GM23338 (cell line): ENCODE results near the gene SCNN1A. TPM values are rescaled to one million over a fixed set of nuclear protein-coding genes. Genes with fewer than 3 reads are reported as not detected.

Experiments
- ATAC-seq: fragments of 200-7000 bp; cut with Tn5 transposase; 3 replicates; pipeline ENCODE4 v1.9.1; 2020
- DNase-seq: peaks from one replicate; pipeline ENCODE4 v3.0.0-alpha.2; 2015; ENCODE audit warnings: low spot score
- H2AFZ ChIP-seq: fragments of 200-600 bp; sonication (generic); 2 replicates; pipeline ENCODE4 v1.8.0; 2016; ENCODE audit warnings: antibody characterized with exemption, mild to moderate bottlenecking, moderate library complexity
- H3F3A ChIP-seq: fragments of 200-600 bp; sonication (generic); replicated peaks from 2 replicates; pipeline ENCODE4 v1.8.0; 2017; ENCODE audit warnings: antibody characterized with exemption, mixed run types, low read depth
- H3K27ac ChIP-seq: fragments of 200-600 bp; sonication (generic); 2 replicates; pipeline ENCODE4 v1.6.1; 2016; ENCODE audit warnings: low read depth
- H3K27me3 ChIP-seq: fragments of 200-600 bp; sonication (generic); 2 replicates; pipeline ENCODE4 v1.8.0; 2016; ENCODE audit warnings: mild to moderate bottlenecking, mixed run types, moderate library complexity; ENCODE audit not compliant: insufficient read depth
- H3K36me3 ChIP-seq: fragments of 200-600 bp; sonication (generic); 2 replicates; pipeline ENCODE4 v1.8.0; 2016; ENCODE audit warnings: mild to moderate bottlenecking; ENCODE audit not compliant: insufficient read depth
- H3K4me1 ChIP-seq: fragments of 200-600 bp; sonication (generic); 2 replicates; pipeline ENCODE4 v1.8.0; 2016; ENCODE audit warnings: mild to moderate bottlenecking, moderate library complexity; ENCODE audit not compliant: insufficient read depth
- H3K4me2 ChIP-seq: fragments of 200-600 bp; sonication (generic); 2 replicates; pipeline ENCODE4 v1.7.1; 2017; ENCODE audit warnings: mixed run types
- H3K4me3 ChIP-seq: fragments of 200-600 bp; sonication (generic); 2 replicates; pipeline ENCODE4 v1.6.1; 2016; ENCODE audit warnings: mixed run types
- H3K79me2 ChIP-seq: fragments of 200-600 bp; sonication (generic); replicated peaks from 2 replicates; pipeline ENCODE4 v1.8.0; 2017; ENCODE audit warnings: mild to moderate bottlenecking; ENCODE audit not compliant: insufficient read depth
- H3K9me2 ChIP-seq: fragments of 200-600 bp; sonication (generic); 2 replicates; pipeline ENCODE4 v1.8.0; 2017; ENCODE audit not compliant: insufficient read depth
- H4K20me1 ChIP-seq: fragments of 200-600 bp; sonication (generic); replicated peaks from 2 replicates; pipeline ENCODE4 v1.8.0; 2017; ENCODE audit warnings: mild to moderate bottlenecking; ENCODE audit not compliant: insufficient read depth
- H3K27ac Mint-ChIP-seq: 2 replicates; pipeline ENCODE4 v1.8.0; 2020; ENCODE audit warnings: inconsistent platforms, mild to moderate bottlenecking, moderate library complexity, mixed read lengths
- H3K27me3 Mint-ChIP-seq: 3 replicates; pipeline ENCODE4 v1.8.0; 2022; ENCODE audit warnings: low read depth, mild to moderate bottlenecking, moderate library complexity, mixed read lengths, inconsistent platforms; ENCODE audit not compliant: insufficient read depth, poor library complexity
- H3K36me3 Mint-ChIP-seq: 3 replicates; pipeline ENCODE4 v1.8.0; 2021; ENCODE audit warnings: low read depth, mild to moderate bottlenecking, inconsistent platforms, moderate library complexity, mixed read lengths
- H3K4me1 Mint-ChIP-seq: 3 replicates; pipeline ENCODE4 v1.8.0; 2020; ENCODE audit warnings: mild to moderate bottlenecking, inconsistent platforms, mixed read lengths
- H3K4me3 Mint-ChIP-seq: 3 replicates; pipeline ENCODE4 v1.8.0; 2021; ENCODE audit warnings: moderate library complexity, mild to moderate bottlenecking, inconsistent platforms, mixed read lengths
- H3K9me3 Mint-ChIP-seq: 3 replicates; pipeline ENCODE4 v1.8.0; 2020; ENCODE audit warnings: moderate library complexity, mild to moderate bottlenecking, inconsistent platforms, mixed read lengths
- CREB1 ChIP-seq: fragments of 250-450 bp; sonication (Bioruptor Pico); IDR thresholded peaks from 2 replicates; pipeline ENCODE4 v1.5.0; 2020; ENCODE audit warnings: low read depth, mild to moderate bottlenecking, moderate library complexity
- EZH2phosphoT487 ChIP-seq: fragments of 200-600 bp; sonication (generic); IDR thresholded peaks from one replicate; pipeline ENCODE4 v1.8.1; 2018; ENCODE audit warnings: antibody characterized with exemption; ENCODE audit not compliant: unreplicated experiment
- JUNB ChIP-seq: IDR thresholded peaks from one replicate; pipeline ENCODE4 v1.6.1; 2016; ENCODE audit warnings: antibody characterized with exemption; ENCODE audit not compliant: unreplicated experiment
- NANOG ChIP-seq: IDR thresholded peaks from 2 replicates; pipeline ENCODE4 v1.6.1; 2016; ENCODE audit warnings: antibody characterized with exemption, borderline replicate concordance
- POLR2AphosphoS5 ChIP-seq: IDR thresholded peaks from 2 replicates; pipeline ENCODE4 v1.6.1; 2016; ENCODE audit warnings: antibody characterized with exemption, low read depth
- STAT1 ChIP-seq: IDR thresholded peaks from one replicate; pipeline ENCODE4 v1.6.1; 2016; ENCODE audit warnings: antibody characterized with exemption; ENCODE audit not compliant: unreplicated experiment
- ZNF114 ChIP-seq: fragments of 250-450 bp; sonication (Bioruptor Pico); IDR thresholded peaks from 2 replicates; pipeline ENCODE4 v1.5.0; 2020; ENCODE audit warnings: mild to moderate bottlenecking, moderate library complexity
- ZNF331 ChIP-seq: fragments of 250-450 bp; sonication (Bioruptor Pico); IDR thresholded peaks from 2 replicates; pipeline ENCODE4 v1.5.0; 2020; ENCODE audit warnings: low read depth, mild to moderate bottlenecking, moderate library complexity
- polyA plus RNA-seq: library from polyadenylated mRNA; unstranded; fragments of >200 nt; fragmentation: Nextera tagmentation; extraction: Ambion mirVana; gene quantifications from 2 replicates; pipeline ENCODE4 v1.2.1, GENCODE V29; 2016
- total RNA-seq: library from RNA; depleted of rRNA; stranded (reverse); fragments of >200 nt; shearing (Covaris generic); gene quantifications from 2 replicates; pipeline ENCODE4 v1.2.3, GENCODE V29; 2014
- TF ChIP-seq, protein P1 (sequence below), 2 experiments: fragments of 200-600 bp in 1 of 2; sonication (generic) in 1 of 2; conservative IDR thresholded peaks; 2 replicates each; pipeline versions ENCODE4 v1.5.1 to v1.6.1; 2016 to 2017; ENCODE audit warnings: antibody characterized with exemption in 2 of 2, low read depth in 2 of 2, mild to moderate bottlenecking in 2 of 2, moderate library complexity in 1 of 2

SCNN1A gene
- total and polyA plus RNA-seq, 2 experiments from 2014 or later: 37.1 to 125 TPM

DNA sequence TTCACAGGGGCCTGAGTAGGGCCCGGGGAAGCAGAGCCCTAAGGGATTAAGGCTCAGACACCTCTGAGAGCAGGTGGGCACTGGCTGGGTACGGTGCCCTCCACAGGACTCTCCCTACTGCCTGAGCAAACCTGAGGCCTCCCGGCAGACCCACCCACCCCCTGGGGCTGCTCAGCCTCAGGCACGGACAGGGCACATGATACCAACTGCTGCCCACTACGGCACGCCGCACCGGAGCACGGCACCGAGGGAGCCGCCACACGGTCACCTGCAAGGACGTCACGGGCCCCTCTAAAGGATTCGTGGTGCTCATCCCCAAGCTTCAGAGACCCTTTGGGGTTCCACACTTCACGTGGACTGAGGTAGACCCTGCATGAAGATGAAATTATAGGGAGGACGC lies 15.7 kb upstream of the SCNN1A start:
- Mint-ChIP-seq H3K4me3 (no peak overlapping the region), H3K36me3 (no peaks in the 10 kb centered on the region), H3K27me3 (peaks cover 9% of the 10 kb centered on the region), H3K27ac (no peak overlapping the region), H3K9me3 (no peaks in the 10 kb centered on the region; the same call in 2 of the 3 replicates), H3K4me1 (peaks cover 21% of the 10 kb centered on the region)
- Histone ChIP-seq H3K9me2 (peaks cover 3% of the 10 kb centered on the region; the same call in 1 of the 2 replicates), H3K4me3 (no peak overlapping the region), H3K4me2 (no peak overlapping the region), H3K4me1 (peaks cover 7% of the 10 kb centered on the region), H3K27ac (no peak overlapping the region), H2AFZ (no peak overlapping the region), H4K20me1 (no peaks in the 10 kb centered on the region), H3K79me2 (no peaks in the 10 kb centered on the region), H3K36me3 (no peaks in the 10 kb centered on the region), H3K27me3 (no peaks in the 10 kb centered on the region), H3F3A (peaks cover 9% of the 10 kb centered on the region; the same call in 1 of the 2 replicates)
- TF ChIP-seq CREB1 (CRISPR knock-in tag) (no peak), ZNF331 (CRISPR knock-in tag) (no peak), STAT1 (no peak)
- DNase-seq (no peak), ATAC-seq (no peak)

DNA sequence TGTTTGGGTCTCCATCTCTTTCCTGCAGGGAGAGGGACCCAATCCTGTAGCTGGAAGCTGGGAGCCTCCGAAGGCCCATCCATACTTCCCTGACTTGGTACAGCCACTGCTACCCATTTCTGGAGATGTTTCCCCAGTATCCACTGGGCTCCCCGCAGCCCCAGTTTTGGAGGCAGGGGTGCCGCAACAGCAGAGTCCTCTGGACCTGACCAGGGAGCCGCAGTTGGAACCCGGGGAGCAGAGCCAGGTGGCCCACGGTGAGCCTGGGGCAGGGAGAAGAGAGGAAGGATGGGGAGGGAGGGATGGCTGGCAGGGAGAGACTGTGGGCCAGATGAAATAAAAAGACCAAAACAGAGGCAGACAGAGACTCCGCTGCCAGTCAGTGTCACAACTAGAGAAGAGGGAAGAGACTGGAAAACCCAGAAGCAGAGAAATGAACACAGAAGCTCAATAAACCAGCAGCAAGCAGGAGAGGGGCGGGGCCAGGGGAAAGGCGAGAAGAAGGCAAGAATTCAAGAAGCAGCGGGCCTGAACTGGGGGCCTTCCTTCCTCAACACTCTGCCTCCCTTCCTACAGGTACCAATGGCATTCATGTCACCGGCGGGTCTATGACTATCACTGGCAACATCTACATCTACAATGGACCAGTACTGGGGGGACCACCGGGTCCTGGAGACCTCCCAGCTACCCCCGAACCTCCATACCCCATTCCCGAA lies 14.9 kb upstream of the SCNN1A start:
- Mint-ChIP-seq H3K27ac (no peak overlapping the region), H3K36me3 (no peaks in the 10 kb centered on the region), H3K4me3 (no peak overlapping the region), H3K4me1 (peaks cover 16% of the 10 kb centered on the region), H3K9me3 (no peaks in the 10 kb centered on the region; the same call in 2 of the 3 replicates), H3K27me3 (peaks cover 9% of the 10 kb centered on the region)
- H2AFZ ChIP-seq: no peak overlapping the region
- no peaks in the 10 kb centered on the region for H3K79me2 ChIP-seq
- peaks cover 3% of the 10 kb centered on the region; the same call in 1 of the 2 replicates for H3K4me1 ChIP-seq
- 0 out of 2 replicates have a peak, but pooled peaks cover 9% of the 10 kb centered on the region for H3F3A ChIP-seq
- ATAC-seq (no peak), DNase-seq (no peak)
- H3K36me3 ChIP-seq: no peaks in the 10 kb centered on the region
- TF ChIP-seq, protein P1, sequence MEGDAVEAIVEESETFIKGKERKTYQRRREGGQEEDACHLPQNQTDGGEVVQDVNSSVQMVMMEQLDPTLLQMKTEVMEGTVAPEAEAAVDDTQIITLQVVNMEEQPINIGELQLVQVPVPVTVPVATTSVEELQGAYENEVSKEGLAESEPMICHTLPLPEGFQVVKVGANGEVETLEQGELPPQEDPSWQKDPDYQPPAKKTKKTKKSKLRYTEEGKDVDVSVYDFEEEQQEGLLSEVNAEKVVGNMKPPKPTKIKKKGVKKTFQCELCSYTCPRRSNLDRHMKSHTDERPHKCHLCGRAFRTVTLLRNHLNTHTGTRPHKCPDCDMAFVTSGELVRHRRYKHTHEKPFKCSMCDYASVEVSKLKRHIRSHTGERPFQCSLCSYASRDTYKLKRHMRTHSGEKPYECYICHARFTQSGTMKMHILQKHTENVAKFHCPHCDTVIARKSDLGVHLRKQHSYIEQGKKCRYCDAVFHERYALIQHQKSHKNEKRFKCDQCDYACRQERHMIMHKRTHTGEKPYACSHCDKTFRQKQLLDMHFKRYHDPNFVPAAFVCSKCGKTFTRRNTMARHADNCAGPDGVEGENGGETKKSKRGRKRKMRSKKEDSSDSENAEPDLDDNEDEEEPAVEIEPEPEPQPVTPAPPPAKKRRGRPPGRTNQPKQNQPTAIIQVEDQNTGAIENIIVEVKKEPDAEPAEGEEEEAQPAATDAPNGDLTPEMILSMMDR (conservative IDR thresholded peaks at IDR 0.05; ENCODE audit: low read depth in 2 of 2): no peak
- TF ChIP-seq JUNB: no peak
- no peak for TF ChIP-seq STAT1
- TF ChIP-seq POLR2AphosphoS5: no peak
- TF ChIP-seq EZH2phosphoT487: no peak
- no peak for TF ChIP-seq ZNF114 (CRISPR knock-in tag)
- TF ChIP-seq NANOG: no peak
- H3K4me3 ChIP-seq: no peak overlapping the region
- no peaks in the 10 kb centered on the region for H4K20me1 ChIP-seq
- H3K27ac ChIP-seq: no peak overlapping the region
- peaks cover 3% of the 10 kb centered on the region; the same call in 1 of the 2 replicates for H3K9me2 ChIP-seq
- no peaks in the 10 kb centered on the region for H3K27me3 ChIP-seq
- no peak overlapping the region for H3K4me2 ChIP-seq
